Activated B cell treated with CpG ODN at 0.5 μM for 24 hours (primary cell): ENCODE data around the gene PABPN1. TPM values are rescaled to one million over a fixed set of nuclear protein-coding genes. Genes with fewer than 3 reads are reported as not detected.

Source experiments
- ATAC-seq: fragments of 200-7000 bp; cut with Tn5 transposase; one replicate; pipeline ENCODE4 v1.10.0; 2021; ENCODE audit warnings: low read depth, mild to moderate bottlenecking, moderate library complexity
- CTCF ChIA-PET: fragments of 350-600 bp; sonication (Branson Sonifier 250); formaldehyde crosslinking; loops from one replicate; lab custom pipeline; 2021; ENCODE audit warnings: antibody characterized with exemption; lab: Charles Lee
- POLR2A ChIA-PET: fragments of 350-600 bp; sonication (Branson Sonifier 250); formaldehyde crosslinking; loops from one replicate; lab custom pipeline; 2021; ENCODE audit warnings: antibody characterized with exemption; lab: Charles Lee
- DNase-seq: peaks from one replicate; pipeline ENCODE4 v3.0.0; 2022
- H3K27ac Mint-ChIP-seq: one replicate; pipeline ENCODE4 v1.8.0; 2020; ENCODE audit warnings: mixed read lengths
- H3K27me3 Mint-ChIP-seq: one replicate; pipeline ENCODE4 v1.8.0; 2021; ENCODE audit warnings: mixed read lengths
- H3K36me3 Mint-ChIP-seq: one replicate; pipeline ENCODE4 v1.8.0; 2021; ENCODE audit warnings: low read depth, mixed read lengths
- H3K4me1 Mint-ChIP-seq: one replicate; pipeline ENCODE4 v1.8.0; 2021; ENCODE audit warnings: mixed read lengths
- H3K4me3 Mint-ChIP-seq: one replicate; pipeline ENCODE4 v1.8.0; 2020; ENCODE audit warnings: mild to moderate bottlenecking, mixed read lengths
- H3K9me3 Mint-ChIP-seq: one replicate; pipeline ENCODE4 v1.8.0; 2020; ENCODE audit warnings: mixed read lengths
- intact Hi-C: fragments of 100-400 bp; cut with micrococcal nuclease; formaldehyde crosslinking; loops from one replicate; pipeline ENCODE4 v1.15.1; 2024
- total RNA-seq: library from RNA; stranded (reverse); gene quantifications from 2 replicates; pipeline ENCODE4 v1.2.3, GENCODE V29; 2022
- TF ChIP-seq, protein P1 (sequence below): fragments of 200-600 bp; IDR thresholded peaks from one replicate; pipeline ENCODE4 v1.8.0; 2022; ENCODE audit warnings: antibody characterized with exemption, mild to moderate bottlenecking

The PABPN1 gene
- total RNA-seq, 1 donor from 2014 or later, result 264 TPM

- Mint-ChIP-seq H3K27me3 (peaks cover 40% of the 10 kb centered on the region), H3K4me3 (no peak overlapping the region), H3K27ac (no peak overlapping the region), H3K4me1 (no peaks in the 10 kb centered on the region), H3K36me3 (no peaks in the 10 kb centered on the region), H3K9me3 (no peaks in the 10 kb centered on the region)
- TF ChIP-seq, protein P1, sequence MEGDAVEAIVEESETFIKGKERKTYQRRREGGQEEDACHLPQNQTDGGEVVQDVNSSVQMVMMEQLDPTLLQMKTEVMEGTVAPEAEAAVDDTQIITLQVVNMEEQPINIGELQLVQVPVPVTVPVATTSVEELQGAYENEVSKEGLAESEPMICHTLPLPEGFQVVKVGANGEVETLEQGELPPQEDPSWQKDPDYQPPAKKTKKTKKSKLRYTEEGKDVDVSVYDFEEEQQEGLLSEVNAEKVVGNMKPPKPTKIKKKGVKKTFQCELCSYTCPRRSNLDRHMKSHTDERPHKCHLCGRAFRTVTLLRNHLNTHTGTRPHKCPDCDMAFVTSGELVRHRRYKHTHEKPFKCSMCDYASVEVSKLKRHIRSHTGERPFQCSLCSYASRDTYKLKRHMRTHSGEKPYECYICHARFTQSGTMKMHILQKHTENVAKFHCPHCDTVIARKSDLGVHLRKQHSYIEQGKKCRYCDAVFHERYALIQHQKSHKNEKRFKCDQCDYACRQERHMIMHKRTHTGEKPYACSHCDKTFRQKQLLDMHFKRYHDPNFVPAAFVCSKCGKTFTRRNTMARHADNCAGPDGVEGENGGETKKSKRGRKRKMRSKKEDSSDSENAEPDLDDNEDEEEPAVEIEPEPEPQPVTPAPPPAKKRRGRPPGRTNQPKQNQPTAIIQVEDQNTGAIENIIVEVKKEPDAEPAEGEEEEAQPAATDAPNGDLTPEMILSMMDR, result no peak
- ATAC-seq (no peak), DNase-seq (no peak)
- CTCF ChIA-PET, result no interaction called here
- POLR2A ChIA-PET, result no interaction called here
- intact Hi-C loops, result no loop called here
Observed at GRCh38 chr14:23365732-23366425, 44.6 kb downstream of the PABPN1 start.

DNA sequence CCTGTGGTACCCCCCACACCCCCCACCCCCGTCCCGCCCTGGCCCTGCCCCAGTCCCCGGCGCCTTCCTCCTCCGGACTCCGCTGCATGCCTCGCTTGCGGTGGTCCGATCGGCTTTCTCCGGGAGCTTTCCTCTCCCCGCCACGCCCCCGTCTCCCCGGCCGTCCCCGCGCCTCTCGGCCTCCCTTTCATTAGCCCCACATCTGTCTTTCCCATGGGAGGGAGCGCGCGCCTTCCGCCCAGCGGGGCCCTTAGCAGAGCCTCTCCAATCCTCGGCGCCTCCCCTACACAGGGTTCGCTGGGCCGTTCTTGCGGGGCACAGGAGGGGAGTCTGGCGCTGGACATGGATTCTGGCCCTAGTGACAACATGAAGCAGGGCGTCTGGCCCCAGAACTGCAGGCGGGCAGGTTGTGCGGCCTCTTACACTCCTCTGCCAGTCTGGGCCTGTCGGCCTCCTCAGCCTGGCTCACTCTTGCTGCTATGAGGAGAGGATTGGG is 45.2 kb downstream of the PABPN1 start:
- Mint-ChIP-seq H3K27me3 (peaks cover 40% of the 10 kb centered on the region), H3K36me3 (no peaks in the 10 kb centered on the region), H3K27ac (no peak overlapping the region), H3K4me3 (no peak overlapping the region), H3K9me3 (no peaks in the 10 kb centered on the region), H3K4me1 (no peaks in the 10 kb centered on the region)
- POLR2A ChIA-PET, result no interaction called here
- CTCF ChIA-PET, result no interaction called here
- ATAC-seq, result no peak
- TF ChIP-seq, protein P1, result no peak
- DNase-seq, result no peak
- intact Hi-C loops, result no loop called here

DNA sequence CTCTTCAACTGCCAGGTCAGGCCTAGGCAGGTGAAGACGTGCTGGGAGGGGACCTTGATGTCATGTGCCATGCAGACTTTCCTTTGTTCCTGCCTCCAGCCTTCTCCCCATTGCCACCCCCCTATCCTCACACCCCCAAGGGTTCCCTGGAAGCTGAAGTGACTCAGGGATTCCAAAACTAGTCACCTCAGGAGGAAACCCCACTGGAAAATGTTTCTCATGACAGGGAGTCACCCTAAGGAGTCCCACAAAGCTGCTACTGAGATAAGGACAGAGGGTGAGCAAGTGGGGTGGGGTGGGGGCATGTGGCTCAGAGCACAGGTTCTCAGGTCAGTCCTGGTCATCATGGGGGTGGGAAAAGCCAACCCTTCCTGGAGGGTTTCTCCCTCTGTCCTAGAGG is 49.0 kb downstream of the PABPN1 start:
- H3K27ac Mint-ChIP-seq, result no peak overlapping the region
- H3K4me1 Mint-ChIP-seq, result no peaks in the 10 kb centered on the region
- no peaks in the 10 kb centered on the region for H3K9me3 Mint-ChIP-seq
- ChIA-PET CTCF (interaction anchor here (1.0 kb wide), 1 partner anchor 10 kb away, joined by 4 read pairs; no protein-coding TSS in a partner anchor), POLR2A (no interaction called here)
- H3K36me3 Mint-ChIP-seq, result no peaks in the 10 kb centered on the region
- DNase-seq (no peak), ATAC-seq (no peak)
- no peak overlapping the region for H3K4me3 Mint-ChIP-seq
- H3K27me3 Mint-ChIP-seq, result peaks cover 22% of the 10 kb centered on the region
- TF ChIP-seq, protein P1, result no peak
- intact Hi-C loops, result no loop called here

GRCh38 chr14:23371865-23372264 is 50.6 kb downstream of the PABPN1 start:
- no peaks in the 10 kb centered on the region for H3K36me3 Mint-ChIP-seq
- DNase-seq (no peak), ATAC-seq (no peak)
- H3K27ac Mint-ChIP-seq, result no peak overlapping the region
- H3K9me3 Mint-ChIP-seq, result no peaks in the 10 kb centered on the region
- ChIA-PET POLR2A (no interaction called here), CTCF (interaction anchor here (1.2 kb wide), 1 partner anchor 251 kb away, joined by 3 read pairs; no protein-coding TSS in a partner anchor)
- no peaks in the 10 kb centered on the region for H3K4me1 Mint-ChIP-seq
- H3K4me3 Mint-ChIP-seq, result no peak overlapping the region
- intact Hi-C loops, result no loop called here
- TF ChIP-seq, protein P1, result no peak
- H3K27me3 Mint-ChIP-seq, result peaks cover 17% of the 10 kb centered on the region

- DNase-seq (no peak), ATAC-seq (no peak)
- TF ChIP-seq, protein P1, result no peak
- Mint-ChIP-seq H3K4me3 (no peak within 1 kb of the TSS), H3K9me3 (no peaks in the 10 kb centered on the region), H3K4me1 (no peaks in the 10 kb centered on the region), H3K36me3 (no peaks in the 10 kb centered on the region), H3K27ac (no peak within 1 kb of the TSS), H3K27me3 (peaks cover 11% of the 10 kb centered on the region)
- ChIA-PET CTCF (interaction anchor here (1.2 kb wide), 1 partner anchor 252 kb away, joined by 3 read pairs; no protein-coding TSS in a partner anchor), POLR2A (no interaction called here)
- intact Hi-C loops, result no loop called here
Observed at GRCh38 chr14:23372509-23372908, 51.3 kb downstream of the PABPN1 start, which contains the start of gene IL25. Gene IL25, plus strand, starts transcription at chr14:23372809.
